HG03159 (cell line): Measurements from ENCODE around the gene CAMK2D.
A peak's percentile ranks its signal among the peaks of the same experiment; 100 is the strongest.

Experiments used
- ATAC-seq: cut with Tn5 transposase; IDR thresholded peaks from one replicate; pipeline ENCODE4 v1.9.1; 2021; ENCODE audit warnings: mild to moderate bottlenecking, moderate library complexity; ENCODE audit not compliant: unreplicated experiment

Gene CAMK2D

DNA sequence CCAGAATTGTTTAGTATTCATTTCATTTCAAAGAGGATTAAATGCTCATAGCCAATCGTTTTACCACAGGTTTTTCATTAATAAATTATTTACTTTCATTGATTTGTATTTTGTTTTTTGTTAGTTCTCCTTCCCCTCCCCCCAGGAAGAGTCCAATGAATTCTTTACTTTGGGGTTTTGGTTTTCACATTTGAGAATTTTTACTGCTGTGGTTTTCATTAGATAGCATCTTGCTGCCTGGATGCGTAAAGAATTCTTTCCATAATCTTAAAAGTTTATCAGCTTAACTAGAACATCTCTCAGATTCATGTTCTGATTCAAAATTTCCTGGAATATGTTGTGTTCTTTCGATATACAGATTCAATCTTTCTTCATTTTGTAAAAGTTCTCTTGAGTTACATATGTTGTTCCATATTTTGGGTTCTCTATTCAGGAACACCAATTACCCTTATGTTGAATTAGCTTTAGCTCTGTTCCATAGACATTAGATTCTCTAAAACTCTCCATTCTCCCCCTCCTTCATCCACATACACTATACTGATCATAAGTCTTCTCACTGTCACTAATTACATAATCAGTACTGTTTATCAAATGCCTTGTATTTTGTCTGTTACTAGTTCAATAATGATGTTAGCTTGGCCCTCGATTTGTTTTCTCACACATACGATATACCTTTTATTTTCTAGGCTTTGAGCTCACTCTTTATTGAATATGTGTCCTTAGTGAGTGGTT lies 184.4 kb downstream of the CAMK2D start:
- ATAC-seq, result no peak

DNA sequence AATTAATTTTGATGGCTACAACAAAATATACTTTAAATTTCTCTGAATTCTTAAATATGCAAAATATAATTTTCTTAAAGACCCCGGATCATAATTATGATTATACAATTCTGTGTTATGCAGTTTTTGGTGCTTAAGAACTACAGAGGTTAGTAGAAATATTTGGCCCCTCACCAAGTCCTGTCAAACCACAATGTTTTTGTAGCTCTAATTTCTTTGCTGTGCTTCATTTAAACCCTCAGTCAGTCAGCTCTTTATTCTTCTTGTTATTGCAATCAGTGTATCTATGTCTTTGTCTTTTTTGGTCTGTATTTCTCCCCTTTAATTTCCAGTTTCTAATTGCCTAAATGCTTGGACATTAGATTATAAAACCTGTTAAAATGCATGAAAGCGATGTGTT lies 186.1 kb downstream of the CAMK2D start:
- no peak for ATAC-seq

DNA sequence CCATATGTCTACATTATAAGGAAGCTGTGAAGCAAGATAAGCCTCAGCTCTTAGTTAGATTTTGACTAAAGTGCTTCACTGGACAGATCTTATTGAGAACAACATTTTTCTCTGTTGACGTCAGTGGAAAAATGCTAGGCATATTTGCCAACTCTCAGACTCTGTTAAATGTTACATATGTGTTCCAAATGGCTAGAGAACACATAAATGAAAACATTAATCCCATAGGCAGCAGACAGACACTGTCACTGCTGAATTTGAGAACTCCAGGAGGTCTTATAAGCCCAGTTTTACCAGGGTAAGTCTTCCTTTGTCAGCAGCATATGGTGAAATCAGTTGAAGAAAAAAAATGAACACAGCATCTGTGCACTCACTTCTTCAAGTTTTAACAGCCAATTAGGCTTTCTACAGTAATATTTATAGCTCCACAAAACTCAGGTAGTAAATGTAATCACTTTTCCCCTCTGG lies 186.9 kb downstream of the CAMK2D start:
- ATAC-seq, result no peak

DNA sequence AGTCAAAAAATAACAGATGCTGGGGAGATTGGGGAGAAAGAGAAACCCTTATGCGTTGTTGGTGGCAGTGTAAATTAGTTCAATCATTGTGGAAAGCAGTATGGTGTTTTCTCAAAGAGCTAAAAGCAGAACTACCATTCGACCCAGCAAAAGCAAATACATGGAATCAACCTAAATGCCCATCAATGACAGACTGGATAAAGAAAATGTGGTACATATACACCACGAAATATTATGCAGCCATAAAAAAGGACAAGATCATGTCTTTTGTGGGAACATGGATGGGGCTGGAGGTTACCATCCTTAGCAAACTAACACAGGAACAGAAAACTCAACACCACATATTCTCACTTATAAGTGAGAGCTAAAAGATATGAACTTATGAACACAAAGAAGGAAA lies 188.9 kb downstream of the CAMK2D start:
- ATAC-seq, result no peak

DNA sequence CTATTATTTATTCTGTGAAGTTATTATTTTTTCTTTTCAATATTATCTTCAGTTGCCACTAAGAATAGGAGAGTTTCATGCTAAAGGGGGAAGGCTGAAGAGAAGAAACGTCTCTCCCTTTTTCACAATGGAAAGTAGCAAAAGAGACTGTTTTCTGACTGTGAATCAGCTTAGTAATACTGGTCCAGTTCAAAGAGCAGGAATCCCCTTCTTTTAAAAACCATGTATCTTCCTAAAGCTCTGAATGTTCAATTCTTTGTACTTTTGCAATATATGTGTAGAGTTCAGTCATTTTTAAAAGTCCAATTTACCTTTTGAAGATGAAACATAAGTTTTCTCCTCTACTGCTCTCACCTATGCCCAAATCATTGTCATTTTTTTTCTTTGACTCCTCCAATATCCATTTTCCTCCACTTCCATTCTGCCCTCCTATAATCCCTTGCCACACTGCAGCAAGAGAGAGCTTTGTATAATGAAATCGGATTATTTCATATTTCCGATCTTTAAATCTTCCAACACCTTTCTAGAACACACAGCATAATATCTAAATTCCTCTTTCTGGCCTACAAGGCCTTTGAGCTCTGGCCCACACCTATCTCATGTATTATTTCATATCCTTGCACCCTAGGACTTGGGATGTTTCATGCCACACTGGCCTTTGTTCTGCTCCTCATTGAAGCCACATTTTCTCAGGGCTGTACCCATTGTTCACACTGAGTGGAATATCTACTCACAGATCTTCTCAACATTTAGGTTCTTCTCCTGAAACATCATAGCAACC lies 195.3 kb downstream of the CAMK2D start:
- ATAC-seq, result no peak

DNA sequence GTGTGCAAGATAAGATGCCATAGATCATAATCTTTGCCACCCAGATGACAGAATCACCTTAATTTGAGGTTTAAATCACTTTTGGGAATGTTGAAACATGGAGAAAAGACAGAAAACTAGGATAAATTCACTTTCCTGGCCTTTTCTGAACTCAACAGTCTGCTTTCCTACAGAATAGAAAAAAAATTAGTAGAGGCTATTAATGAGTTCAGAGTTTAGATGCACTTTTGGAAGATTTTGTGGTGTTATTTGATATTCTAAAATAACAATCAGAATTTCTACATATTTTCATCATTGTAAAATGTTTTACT lies 195.9 kb downstream of the CAMK2D start:
- no peak for ATAC-seq

DNA sequence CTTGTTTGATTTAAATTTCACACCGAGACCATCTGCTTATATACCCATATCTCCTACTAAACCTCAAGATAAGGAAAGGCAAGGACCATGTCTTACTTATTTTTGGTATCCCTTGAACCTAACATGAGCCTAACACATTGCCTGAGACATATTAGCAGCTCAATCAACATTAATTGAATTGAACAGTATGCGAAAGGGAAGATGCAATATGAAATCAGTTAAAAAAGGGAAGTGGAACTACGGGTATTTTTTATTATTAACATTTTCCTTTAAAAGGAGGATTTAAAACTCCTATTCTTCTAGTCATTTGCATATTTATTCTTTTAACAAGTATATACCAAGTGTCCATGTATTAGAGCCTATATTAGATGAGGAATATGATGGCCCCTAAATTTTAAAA lies 197.0 kb downstream of the CAMK2D start:
- peak; percentile 38 for ATAC-seq

DNA sequence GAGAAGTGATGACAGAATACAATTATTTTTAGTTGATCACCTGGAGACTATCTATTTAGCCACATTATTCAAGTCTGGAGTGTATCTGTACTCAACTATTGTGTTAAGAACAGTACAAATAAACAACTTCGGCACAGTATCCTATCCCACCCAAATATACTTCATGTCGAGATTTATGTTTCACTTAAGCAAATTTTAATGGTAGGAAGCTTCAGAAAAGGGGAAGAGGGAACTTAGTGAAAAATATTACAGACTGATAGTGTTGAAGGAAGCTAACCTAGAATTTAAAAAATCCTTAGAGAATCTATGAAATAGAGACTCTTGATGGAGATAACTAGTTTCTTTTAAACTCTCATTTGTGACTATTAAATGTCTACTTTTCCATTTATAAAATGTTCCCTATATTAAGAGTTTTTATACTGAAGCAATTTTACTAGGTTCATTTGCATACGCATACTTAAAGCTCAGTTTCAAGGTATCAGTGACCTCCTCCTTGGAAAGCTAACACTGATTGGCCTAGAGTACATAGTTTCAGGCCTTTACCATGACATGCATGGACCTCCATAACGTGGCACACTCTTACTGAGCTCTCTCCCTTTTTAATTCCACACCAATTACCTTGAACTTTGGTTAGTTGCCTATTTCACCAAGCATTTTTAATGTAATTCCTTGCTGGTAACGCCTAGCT lies 197.7 kb downstream of the CAMK2D start:
- no peak for ATAC-seq

DNA sequence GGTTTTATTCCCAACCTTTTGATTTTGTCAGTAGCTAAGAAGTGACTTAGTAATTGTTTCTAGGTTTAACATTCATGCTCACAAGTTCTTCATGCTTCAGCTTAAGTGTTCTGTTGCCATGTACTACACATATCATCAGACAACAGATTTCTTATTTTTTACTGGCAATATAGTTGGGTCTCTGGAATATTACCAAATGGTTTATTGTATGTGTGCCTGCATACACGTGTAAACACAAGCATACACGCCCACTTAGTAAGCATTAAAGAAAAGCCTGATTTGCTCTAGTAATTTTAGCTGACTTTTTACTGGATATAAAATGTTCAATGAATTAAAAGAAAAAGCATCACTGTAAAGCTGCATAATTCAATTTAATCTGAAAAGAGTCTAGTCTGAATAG lies 199.8 kb downstream of the CAMK2D start:
- ATAC-seq, result no peak

DNA sequence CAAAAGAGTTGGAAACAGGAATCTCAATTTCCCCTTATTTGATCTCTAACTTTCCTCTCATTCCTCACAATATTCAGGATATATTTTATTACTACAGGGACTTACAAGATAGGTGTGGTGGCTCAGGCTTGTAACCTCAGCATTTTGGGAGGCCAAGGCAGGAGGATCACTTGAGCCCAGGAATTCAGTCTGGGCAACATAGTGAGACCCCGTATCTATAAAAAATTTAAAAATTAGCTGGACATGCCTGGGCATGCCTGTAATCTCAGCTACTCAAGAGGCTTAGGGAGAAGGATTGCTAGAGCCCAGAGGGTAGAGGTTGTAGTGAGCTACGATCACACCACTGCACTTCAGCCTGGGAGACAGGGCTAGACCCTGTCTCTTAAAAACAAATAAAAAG lies 200.4 kb downstream of the CAMK2D start:
- no peak for ATAC-seq

DNA sequence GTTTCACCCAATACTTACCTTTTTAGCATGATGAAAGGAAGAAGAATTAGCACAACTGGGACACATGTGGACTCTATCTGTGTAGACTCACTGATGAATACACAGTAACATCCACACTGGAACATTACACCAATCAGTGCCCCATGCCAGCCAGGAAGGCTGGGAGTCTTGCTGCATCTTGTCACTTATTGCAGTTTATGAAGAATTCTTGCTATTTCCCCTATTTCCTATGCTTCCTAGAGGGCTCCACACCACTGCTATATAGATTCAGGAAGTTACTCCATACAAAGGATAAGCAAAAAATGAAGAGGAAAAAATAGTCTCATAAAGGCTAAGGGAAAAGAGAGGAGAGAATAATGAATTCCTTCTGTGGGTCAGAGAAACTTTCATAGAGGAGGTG lies 201.0 kb downstream of the CAMK2D start:
- ATAC-seq, result no peak

DNA sequence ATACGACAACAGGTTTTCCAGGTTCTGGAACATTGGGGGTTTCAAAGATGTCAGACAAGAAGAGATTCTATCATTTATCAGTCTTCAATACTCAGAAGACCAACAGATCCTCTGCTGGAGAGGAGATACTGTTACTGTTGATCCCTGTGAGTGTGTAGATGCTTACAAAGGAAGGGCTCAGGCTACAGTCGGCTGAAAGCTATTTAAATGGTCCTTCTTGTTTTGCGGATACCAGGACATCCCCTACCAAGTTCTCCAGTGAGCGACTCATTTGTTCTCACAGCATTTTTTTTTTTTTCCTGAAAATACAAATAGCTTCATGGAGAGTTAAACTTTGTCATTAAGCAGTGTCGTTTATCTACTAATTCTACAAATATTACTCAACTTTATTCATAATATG lies 201.6 kb downstream of the CAMK2D start:
- ATAC-seq, result no peak

DNA sequence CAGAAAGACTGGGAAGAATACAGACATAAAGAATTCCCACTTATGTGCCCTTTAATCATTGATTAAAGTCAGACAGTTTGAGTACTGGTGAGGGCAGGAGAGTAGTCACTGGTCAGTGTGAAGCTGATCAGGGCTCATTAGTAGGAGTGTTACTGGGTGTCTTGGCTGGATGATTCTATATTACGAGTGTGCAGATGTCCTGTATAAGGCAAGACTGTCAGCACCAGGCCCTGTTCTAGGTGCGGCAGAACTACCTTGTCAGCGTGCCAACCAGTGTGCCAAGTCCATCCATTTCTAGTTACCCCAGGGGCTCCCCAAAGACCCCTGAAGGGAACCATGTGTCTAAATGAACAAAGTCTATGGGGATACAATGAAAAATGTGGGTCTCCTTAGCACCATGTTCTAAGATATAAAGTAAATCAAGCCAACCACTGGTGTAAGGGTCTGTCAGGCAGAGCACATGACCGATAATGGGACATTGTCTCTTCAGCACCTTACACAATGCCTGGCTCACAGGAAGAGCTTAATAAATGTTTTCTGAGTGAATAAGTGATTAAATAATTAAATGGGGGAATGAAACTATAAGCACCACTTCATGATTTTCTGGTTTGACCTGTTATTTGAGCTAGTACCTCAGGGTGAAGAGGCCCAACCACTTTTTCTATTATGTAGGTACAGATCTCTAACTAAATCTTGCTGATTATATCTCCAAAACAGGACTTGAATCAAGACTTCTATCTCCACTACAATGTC lies 205.0 kb downstream of the CAMK2D start:
- ATAC-seq, result no peak

DNA sequence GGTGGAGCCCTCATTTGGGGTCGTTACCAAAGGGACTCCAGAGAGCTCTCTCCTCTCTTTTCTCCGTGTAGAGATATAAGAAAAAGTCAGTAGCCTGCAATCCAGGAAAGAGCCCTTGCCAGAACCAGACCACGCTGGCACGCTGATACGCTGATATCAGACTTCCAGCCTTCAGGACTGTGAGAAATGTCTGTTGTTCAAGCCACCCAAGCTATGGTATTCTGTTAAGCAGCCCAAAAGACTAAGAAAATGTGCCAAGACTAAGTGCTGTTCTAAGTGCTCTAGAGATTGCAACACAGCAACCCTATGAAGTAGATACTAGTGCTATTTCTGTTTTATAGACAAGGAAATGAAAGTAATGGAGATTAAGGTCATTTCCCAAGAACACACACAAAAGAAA lies 205.7 kb downstream of the CAMK2D start:
- ATAC-seq, result no peak

DNA sequence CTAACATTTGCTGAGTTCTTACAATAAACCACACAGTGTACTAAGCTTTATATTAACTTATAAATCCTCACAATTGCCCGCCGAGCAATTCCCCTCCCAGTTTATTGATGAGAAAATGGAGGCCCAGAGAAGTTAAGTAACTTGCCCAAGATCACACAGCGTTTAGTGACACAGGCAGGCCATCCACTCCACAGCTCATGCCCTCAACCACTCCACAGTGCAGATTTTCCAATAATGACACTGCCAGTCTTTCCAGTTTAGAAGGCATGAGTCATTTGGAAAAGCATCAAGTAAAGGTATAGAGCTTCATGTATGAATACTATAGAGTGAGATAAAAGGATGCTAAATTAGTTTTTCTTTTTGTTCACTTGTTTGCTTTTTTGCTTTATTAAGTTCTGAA lies 208.5 kb downstream of the CAMK2D start:
- ATAC-seq, result no peak

DNA sequence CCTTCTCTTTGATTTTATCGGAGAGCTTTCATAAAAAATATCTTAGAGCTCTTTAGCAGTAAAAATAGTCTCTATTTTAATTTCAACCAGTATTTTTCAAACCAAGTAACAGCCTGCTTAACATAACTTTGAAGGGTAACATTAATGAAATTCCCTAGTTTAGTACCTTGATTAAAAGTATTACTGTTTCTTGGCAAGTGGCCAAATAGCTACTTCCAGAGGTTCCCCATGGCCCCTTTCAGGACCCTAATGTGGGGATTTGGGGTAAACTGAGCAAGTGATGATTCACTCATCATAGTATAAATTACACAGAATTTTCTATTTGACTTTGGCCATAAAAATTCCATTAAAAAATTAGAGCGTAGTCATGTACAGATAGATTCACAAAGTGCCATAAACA lies 211.0 kb downstream of the CAMK2D start:
- no peak for ATAC-seq

DNA sequence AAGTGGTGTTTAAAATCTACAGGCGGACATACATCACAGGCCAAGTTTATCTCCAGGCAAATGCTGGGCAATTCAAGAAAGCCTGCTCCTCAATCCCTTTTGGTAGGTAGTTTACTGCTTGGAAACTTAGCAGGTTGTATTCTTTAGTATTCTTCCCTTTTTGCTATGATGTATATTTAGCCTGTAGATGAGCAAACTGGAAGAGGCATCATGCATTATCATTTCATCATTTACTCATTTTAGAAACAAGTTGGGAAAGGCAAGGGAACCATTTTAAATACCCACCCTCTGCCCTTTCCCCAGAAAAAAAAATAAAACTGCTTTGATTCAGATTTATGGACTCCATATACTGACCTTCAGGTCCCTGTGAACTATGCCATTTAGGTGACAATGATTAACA lies 213.2 kb downstream of the CAMK2D start:
- ATAC-seq, result no peak

DNA sequence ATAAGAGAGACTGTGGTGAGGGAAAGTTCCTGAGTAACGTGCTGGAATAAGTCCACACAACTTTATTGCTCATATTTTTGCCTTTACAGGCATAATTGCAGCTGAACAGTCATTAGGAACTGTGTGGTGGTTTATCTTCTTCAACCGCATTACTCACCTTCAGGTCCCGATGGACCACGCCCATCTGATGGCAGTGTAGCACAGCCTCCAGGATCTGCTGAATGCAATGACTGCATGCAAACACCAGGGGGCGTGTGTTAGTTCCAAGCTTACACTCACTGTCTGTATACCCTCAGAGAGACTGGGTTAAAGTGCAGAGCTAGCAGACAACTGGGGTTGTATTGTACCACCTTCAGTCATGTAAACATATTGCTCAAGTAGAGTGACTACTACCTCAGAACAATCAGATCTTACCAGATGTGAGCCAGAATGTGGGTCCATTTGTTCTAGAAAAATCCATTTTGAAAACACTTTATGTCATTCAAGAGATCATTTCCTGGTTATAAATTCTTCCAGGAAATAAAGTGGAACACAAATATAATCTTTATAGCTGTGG lies 214.0 kb downstream of the CAMK2D start:
- ATAC-seq, result peak; percentile 98

DNA sequence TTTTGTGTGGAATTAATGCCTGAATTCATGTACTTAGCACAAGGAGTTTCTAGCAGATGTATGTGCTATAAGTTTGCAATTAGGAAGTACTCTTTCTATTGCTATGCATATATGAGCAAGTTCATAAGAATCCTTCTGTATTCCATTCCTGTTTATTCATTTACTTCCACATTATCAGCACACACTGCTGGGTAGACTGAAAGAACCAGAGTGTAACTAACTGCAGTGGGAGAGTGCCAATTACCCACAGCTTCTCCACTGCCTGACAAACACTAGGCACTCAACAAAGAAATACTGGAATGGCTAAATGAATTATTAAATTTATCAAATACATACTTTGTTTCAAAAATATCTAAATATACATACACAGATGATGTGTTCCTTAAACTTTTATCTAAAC lies 219.6 kb downstream of the CAMK2D start:
- ATAC-seq, result no peak

DNA sequence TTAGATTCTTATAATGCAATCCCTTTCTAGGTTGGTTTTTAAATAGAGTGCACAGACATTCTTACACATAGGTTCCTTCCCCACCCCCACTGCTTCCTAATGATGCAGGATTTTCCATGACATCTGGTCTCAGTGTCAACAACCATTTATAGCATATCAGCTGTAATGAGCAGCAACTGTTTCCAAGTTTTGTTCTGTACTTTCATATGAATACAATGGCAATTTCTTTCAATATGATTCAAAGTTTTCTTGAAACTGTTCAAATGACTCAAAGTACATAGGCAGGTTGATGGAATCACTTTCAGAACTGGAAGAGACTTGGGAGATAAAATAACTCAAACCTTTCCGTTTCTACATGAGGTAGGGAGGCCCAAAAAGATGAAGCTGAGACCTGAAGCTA lies 220.7 kb downstream of the CAMK2D start:
- no peak for ATAC-seq

DNA sequence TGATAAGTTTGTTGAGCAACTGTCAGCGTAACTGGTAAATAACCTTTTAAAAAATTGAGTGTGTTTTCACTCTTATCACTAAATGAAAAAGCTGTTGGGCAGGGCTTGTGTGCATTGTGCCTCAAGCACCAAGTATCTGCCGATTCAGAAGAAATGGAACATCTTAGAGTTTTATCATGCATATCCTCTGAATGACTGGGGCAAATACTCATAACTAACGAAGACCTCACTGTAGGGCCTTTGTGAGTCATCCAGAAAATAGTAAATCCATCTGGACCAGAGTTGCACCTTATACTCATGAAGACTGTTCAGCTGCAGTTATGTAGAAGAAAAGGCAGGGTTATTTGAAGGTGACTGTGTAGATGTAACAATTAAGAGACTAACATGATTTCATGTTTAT lies 222.1 kb downstream of the CAMK2D start:
- ATAC-seq, result peak; percentile 63
